ENCODE measurements around the gene ANAPC2. TPM values are rescaled to one million over a fixed set of nuclear protein-coding genes. Genes with fewer than 3 reads are reported as not detected.

The ANAPC2 gene
- total RNA-seq, 1 experiment from 2014 or later, result 38.7 TPM

DNA sequence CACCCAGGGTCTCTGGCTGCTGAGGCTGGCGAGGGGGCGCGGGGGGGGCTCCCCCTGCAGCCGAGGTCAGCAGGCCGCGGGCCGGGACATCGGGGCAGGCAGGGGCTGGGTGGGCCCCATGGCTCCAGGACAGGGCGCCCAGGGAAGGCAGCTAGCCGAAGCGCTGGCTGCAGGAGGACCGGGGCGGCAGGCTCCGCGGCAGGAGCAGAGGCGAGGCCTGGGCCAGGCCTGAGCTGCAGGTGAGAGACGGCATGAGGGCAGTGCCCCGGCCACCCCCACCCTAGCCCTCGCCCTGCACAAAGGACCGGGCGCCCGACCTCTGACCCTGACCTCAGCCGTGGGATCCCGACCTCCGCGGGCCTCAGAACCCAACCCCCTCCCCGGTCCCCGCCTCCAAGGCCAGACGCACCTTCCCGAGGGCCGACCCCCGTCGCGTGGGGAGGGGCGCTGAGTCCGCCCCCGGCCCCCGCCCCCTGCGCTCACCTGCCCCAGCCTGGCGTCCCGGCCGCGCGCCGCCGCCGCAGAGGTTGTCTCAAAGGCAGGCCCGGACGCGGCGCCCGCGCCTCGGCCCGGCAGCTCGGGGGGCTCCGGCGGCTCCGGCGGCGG, 33.2 kb upstream of the ANAPC2 start:
- no peak for DNase-seq
- H3K27ac ChIP-seq, result no peak overlapping the region
- H3K9me3 ChIP-seq (replicated peaks), result no peaks in the 10 kb centered on the region
- no peaks in the 10 kb centered on the region for H3K27me3 ChIP-seq
- H3K36me3 ChIP-seq, result no peaks in the 10 kb centered on the region
- H3K4me1 ChIP-seq, result peaks cover 34% of the 10 kb centered on the region
- no peak overlapping the region for H3K4me3 ChIP-seq

DNA sequence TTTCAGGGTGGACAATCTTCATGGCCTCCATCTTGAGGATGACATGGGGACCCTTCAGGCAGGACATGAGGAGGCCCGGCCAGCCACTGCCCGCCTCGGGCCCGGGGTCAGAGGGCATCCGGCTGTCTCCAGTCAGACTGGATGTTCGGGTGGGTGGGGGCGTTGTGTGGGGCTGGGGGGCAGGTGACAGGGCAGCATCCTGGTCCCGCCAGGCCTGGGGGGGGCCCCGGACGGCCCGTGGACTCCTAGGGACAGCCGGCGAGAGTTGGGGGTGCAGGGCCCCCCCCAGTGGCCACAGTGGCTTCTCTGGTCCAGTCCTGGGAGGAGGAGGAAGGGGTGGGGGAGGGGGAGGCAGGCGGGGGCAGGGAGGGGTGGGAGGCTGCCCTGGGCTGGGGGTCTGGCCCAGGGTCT, 32.7 kb upstream of the ANAPC2 start:
- H3K4me1 ChIP-seq, result peaks cover 29% of the 10 kb centered on the region
- H3K36me3 ChIP-seq, result 0 out of 2 replicates have a peak, but pooled peaks cover 4% of the 10 kb centered on the region
- no peak overlapping the region for H3K4me3 ChIP-seq
- no peaks in the 10 kb centered on the region for H3K27me3 ChIP-seq
- DNase-seq, result no peak
- no peak overlapping the region for H3K27ac ChIP-seq
- no peaks in the 10 kb centered on the region for H3K9me3 ChIP-seq (replicated peaks)

DNA sequence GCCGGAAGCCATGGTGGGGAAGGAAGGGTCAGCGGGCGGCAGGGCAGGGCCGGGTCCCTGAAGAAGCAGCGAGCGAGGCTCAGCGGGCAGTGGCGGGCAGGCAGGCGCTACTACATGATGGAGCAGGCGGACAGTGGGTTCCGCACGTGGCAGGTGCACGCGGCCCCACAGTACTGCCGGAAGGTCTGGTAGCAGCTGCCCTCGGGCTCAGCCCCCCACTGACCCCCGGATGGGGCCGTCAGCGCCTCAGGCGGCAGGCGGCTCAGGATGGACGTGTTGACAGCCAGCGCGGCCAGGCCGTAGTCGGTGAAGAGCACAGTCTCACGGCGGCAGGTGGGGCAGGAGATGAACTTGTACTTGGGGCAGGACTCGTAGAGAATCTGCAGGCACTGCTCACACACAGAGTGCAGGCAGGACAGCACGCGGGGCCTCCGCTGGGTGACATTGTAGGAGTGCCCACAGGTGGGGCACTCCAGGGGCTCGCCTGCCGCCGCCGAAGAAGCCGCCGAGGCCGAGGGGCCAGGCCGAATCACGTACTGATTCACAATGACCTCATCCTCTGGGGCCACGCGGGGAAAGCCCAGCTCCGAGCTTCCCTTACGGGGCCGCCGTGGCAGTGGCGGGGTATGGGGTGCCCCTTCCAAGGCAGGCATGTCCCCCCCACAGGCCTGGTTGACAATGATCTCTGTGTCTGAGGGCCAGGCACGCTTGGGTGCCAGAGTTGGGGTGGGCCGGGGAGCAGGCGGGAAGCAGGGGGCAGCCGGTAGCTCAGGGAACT, 32.1 kb upstream of the ANAPC2 start:
- H3K27ac ChIP-seq, result no peak overlapping the region
- no peak overlapping the region for H3K4me3 ChIP-seq
- peaks cover 23% of the 10 kb centered on the region for H3K4me1 ChIP-seq
- 0 out of 2 replicates have a peak, but pooled peaks cover 4% of the 10 kb centered on the region for H3K36me3 ChIP-seq
- H3K27me3 ChIP-seq, result no peaks in the 10 kb centered on the region
- peak; percentile 53 to 54 for DNase-seq
- H3K9me3 ChIP-seq (replicated peaks), result no peaks in the 10 kb centered on the region

DNA sequence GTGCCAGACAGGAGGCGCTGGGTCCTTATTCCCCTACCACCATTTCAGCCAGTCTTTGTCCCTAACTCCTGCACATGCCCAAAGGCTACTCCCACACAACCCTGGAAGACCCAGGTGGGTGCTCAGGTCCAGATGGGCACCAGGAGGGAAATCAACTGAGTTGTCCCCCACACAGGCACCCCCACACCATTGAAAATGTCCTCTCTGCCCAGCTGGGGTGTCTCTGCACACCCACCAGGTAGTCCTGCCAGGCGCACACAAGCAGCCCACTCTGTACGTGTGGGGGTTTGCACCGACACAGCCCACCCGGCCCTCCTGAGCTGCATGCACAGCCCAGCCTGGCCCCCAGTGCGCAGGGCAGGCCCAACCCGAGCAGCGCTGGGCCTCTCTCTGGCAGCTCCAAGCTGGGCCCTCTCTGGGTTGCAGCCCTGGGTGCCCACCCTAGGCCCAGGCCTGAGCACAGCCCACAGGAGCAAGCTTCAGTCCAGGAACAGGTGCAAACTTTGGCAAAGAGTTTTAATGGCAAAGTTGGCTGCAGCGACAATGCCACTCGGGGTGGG, 31.5 kb upstream of the ANAPC2 start:
- Histone ChIP-seq H3K36me3 (peaks cover 5% of the 10 kb centered on the region; the same call in 1 of the 2 replicates), H3K9me3 (replicated peaks) (no peaks in the 10 kb centered on the region), H3K27ac (no peak overlapping the region), H3K4me3 (no peak overlapping the region), H3K4me1 (peaks cover 18% of the 10 kb centered on the region), H3K27me3 (no peaks in the 10 kb centered on the region)
- DNase-seq, result no peak

DNA sequence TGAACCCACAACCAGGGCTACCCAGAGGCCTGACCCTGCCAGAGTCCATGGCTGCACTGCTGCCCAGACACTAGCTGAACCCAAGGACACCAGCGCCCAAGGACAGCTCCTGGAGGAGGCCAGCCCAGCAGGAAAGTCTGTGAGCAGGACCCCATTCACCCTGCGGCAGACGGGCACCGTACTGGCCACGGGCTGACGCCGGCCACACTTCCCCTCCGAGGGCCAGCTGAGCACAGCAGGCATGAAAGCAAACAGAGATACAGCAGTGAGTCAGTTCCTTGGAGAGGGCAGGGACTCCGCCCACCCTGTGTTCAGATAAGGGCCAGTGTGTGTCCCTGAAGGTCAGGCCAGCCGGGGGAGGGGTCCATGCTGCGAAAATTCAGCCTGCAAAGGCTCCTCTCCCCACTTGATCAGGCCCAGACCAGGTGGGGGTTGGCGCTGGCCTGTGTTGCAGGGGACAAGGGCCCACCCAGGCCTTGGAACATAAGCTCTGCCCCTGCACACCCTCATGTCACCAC, 30.5 kb upstream of the ANAPC2 start:
- H3K36me3 ChIP-seq, result peaks cover 15% of the 10 kb centered on the region; the same call in 1 of the 2 replicates

DNA sequence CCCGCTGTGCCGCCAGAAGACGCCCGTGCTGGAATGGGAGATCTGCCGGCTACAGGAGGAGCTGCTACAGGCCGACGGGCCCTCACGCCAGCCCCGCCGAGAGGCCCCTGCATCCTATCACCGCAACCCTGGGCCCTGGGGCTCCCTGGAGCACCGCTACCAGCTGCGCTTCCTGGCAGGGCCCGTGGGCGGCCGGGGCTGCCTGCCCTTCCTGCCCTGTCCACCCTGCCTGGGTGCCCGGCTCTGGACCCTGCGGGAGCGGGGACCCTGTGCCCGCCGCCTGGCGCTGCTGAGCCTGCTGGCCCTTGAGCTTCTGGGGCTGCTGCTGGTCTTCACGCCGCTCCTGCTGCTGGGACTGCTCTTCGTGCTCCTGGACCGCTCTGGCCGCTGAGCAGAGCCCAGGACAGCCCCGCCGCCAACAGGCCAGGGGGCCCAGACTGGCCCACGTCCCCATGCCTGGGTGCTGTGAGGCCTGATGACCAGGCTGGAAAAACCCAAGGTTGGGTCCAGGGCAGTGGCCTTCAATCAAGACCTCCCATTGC, 29.9 kb upstream of the ANAPC2 start:
- DNase-seq, result no peak
- no peak overlapping the region for H3K27ac ChIP-seq
- peaks cover 15% of the 10 kb centered on the region; the same call in 1 of the 2 replicates for H3K36me3 ChIP-seq
- no peak overlapping the region for H3K4me3 ChIP-seq
- peaks cover 8% of the 10 kb centered on the region; the same call in 1 of the 2 replicates for H3K4me1 ChIP-seq
- H3K9me3 ChIP-seq (replicated peaks), result no peaks in the 10 kb centered on the region
- H3K27me3 ChIP-seq, result no peaks in the 10 kb centered on the region

More for the DNA sequence above, 30.5 kb upstream of the ANAPC2 start:
- no peak overlapping the region for H3K4me3 ChIP-seq
- no peak overlapping the region for H3K27ac ChIP-seq
- no peak for DNase-seq
- no peaks in the 10 kb centered on the region for H3K9me3 ChIP-seq (replicated peaks)
- no peaks in the 10 kb centered on the region for H3K27me3 ChIP-seq
- H3K4me1 ChIP-seq, result peaks cover 8% of the 10 kb centered on the region; the same call in 1 of the 2 replicates

DNA sequence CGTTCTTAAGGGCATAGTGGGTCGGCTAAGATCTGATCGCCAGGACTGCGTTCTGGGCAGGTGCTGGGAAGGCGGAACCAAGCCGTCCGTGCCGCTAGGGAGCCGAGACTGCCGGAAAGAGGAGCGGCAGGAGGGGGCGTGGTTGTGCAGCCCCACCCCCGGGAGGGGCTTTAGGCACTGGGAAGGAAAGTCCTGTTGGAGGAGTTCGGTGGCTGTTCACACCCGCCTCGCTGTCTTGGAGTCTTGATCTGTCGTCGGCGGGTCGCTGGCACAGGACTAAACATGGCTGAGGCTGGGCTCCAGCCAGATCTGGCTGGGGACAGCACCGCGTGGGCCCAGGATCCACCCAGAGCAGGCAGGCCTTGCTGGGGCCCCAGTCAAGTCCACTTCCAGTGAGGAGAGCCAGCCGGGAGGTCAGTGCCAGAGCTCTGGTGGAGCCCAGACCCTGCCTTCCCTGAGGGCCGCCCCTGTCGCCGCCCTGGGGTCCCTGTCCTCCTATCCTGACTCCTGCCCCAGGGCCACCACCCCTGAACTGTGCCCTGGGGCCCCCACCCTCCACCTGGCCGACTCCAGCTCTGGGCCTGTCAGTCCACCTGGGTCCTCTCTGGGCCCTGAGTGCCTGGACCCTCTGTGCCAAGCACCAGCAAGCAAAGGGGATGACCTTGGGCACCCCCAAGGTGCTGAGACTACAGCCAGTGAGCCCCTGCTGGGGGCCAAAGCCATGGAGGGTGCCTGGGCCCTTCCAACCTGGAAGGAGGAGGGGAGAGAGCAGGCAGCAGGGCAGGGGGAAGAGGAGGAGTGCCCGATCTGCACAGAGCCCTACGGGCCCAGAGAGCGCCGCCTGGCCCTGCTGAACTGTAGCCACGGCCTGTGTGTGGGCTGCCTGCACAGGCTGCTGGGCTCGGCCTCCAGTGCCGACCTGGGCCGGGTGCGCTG, 29.2 kb upstream of the ANAPC2 start:
- Histone ChIP-seq H3K27me3 (no peaks in the 10 kb centered on the region), H3K27ac (no peak overlapping the region)
- no peak for DNase-seq

DNA sequence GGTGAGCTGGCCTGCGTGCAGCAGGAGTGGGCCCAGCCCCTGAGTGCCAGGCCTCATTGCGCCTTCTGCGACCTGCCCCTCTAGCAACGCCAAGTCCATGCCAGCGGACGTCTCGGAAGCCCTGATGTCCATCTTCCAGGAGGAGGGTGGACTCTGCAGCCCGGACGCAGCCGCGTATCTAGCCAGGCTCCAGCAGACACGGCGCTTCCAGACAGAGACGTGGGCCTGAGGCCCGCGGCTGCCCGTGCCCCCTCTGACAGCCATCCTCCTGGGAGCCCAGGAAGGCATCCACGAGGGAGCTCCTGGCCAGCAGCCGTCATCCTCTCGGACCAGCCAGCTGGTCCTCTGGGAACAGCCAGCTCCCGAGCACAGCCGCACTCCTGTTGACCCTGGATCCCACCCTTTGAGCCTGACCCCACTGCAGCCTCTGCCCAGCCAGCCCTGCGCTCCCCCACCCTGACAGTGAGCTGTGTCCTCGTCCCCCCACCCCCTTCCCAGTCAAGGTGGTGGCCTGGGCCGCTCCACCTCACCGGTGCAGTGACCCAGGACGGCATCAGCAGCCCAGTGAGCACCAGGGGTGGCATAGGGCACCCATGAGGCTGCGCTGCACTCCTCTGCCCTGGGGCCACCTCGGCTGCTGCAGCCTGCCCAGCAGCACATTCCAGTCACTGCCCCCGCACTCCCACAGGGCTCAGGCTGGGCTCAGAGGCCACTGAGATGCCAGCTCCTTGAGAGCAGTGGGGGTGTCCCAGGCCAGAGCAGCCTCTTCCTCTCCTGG, 28.0 kb upstream of the ANAPC2 start:
- DNase-seq, result no peak
- H3K27ac ChIP-seq, result no peak overlapping the region
- H3K27me3 ChIP-seq, result no peaks in the 10 kb centered on the region
- H3K9me3 ChIP-seq (replicated peaks), result no peaks in the 10 kb centered on the region
- H3K36me3 ChIP-seq, result peaks cover 22% of the 10 kb centered on the region
- H3K4me1 ChIP-seq, result peaks cover 3% of the 10 kb centered on the region; the same call in 1 of the 2 replicates
- H3K4me3 ChIP-seq, result no peak overlapping the region

More for the DNA sequence above, 29.2 kb upstream of the ANAPC2 start:
- no peaks in the 10 kb centered on the region for H3K9me3 ChIP-seq (replicated peaks)
- H3K4me3 ChIP-seq, result no peak overlapping the region
- H3K36me3 ChIP-seq, result peaks cover 19% of the 10 kb centered on the region
- H3K4me1 ChIP-seq, result peaks cover 3% of the 10 kb centered on the region; the same call in 1 of the 2 replicates

DNA sequence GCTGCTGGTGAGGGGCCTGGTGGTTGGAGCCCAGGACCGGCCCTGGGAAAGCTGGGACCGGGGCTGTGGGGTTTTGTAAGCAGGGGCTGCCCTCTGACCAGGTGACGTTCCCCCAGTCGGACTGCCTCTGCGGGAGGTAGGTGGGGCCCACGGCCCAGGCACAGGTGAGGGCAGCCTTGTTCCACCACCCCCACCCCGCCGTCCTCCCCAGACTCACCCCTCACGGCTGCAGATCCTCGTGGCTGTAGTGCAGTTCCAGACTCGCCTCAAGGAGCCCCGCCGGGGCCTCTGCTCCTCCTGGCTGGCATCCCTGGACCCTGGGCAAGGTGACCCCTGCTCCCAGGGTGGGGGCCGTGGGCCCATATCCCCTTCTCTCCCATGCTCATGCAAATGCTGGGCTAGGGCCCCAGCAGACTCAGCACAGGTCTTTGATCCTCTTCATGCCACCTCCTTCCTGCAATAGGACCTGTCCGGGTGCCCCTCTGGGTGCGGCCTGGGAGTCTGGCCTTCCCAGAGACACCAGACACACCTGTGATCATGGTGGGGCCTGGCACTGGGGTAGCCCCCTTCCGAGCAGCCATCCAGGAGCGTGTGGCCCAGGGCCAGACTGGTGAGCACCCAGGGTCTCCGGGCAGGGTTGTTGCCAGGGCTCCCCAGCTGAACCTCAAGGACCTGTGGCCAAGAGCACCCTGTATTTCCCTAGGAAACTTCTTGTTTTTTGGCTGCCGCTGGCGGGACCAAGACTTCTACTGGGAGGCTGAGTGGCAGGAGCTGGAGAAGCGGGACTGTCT, 27.0 kb upstream of the ANAPC2 start:
- no peak overlapping the region for H3K4me3 ChIP-seq
- no peaks in the 10 kb centered on the region for H3K27me3 ChIP-seq
- no peaks in the 10 kb centered on the region for H3K4me1 ChIP-seq
- H3K27ac ChIP-seq, result no peak overlapping the region
- H3K36me3 ChIP-seq, result peaks cover 22% of the 10 kb centered on the region
- no peaks in the 10 kb centered on the region for H3K9me3 ChIP-seq (replicated peaks)
- DNase-seq, result no peak

DNA sequence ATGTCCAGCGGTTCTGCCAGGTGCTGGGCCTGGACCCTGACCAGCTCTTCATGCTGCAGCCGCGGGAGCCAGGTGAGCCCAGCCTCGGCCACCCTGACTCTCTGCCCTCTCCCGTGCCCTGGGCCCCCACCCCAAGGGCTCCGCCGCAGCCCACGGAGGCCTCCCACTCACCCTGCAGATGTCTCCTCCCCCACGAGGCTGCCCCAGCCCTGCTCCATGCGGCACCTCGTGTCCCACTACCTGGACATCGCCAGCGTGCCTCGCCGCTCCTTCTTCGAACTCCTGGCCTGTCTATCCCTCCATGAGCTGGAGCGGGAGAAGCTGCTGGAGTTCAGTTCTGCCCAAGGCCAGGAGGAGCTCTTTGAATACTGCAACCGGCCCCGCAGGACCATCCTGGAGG, 26.3 kb upstream of the ANAPC2 start:
- no peaks in the 10 kb centered on the region for H3K4me1 ChIP-seq
- H3K9me3 ChIP-seq (replicated peaks), result no peaks in the 10 kb centered on the region
- no peak overlapping the region for H3K27ac ChIP-seq
- peaks cover 22% of the 10 kb centered on the region for H3K36me3 ChIP-seq
- H3K27me3 ChIP-seq, result no peaks in the 10 kb centered on the region
- no peak for DNase-seq
- H3K4me3 ChIP-seq, result no peak overlapping the region

DNA sequence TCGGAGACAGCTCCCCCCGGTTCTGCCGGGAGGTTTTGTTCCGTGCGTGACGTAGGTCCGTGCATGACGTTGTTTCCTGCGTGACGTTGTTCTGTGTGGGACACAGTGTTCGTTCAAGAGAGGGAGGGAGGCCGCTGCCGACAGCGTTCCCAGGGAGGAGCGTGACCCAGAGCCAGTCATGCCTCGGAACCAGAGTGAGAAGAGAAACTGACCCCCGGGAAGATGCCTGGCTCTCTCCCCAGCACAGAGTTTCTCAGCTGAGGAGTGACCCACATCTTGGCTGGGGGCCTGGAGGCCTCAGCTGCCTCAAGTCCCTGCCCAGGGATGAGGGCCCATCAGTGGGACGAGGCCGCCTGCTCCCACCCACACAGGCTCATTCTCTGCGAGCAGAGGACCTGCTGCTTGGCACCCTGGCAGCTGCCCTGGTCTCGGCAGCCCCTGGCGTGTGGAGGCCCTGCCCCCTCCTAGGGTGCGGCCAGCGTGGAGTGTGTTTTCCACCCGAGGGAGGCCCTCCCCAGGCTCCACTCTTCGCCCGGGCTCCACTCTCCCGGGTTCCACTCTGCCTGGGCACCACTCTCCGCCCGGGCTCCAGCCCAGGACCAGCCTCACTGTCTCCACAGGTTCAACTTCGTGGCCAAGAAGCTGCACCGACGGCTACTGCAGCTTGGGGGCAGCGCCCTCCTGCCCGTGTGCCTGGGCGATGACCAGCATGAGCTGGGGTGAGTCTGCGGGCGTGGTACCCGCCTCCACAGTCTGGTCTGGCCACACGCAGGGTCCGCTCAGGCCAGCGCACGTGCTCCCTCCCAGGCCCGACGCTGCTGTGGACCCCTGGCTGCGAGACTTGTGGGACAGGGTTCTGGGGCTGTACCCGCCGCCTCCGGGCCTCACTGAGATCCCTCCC, 25.1 kb upstream of the ANAPC2 start:
- Histone ChIP-seq H3K4me3 (no peak overlapping the region), H3K9me3 (replicated peaks) (no peaks in the 10 kb centered on the region), H3K27me3 (no peaks in the 10 kb centered on the region), H3K27ac (no peak overlapping the region), H3K4me1 (no peaks in the 10 kb centered on the region), H3K36me3 (peaks cover 22% of the 10 kb centered on the region)
- DNase-seq, result no peak

DNA sequence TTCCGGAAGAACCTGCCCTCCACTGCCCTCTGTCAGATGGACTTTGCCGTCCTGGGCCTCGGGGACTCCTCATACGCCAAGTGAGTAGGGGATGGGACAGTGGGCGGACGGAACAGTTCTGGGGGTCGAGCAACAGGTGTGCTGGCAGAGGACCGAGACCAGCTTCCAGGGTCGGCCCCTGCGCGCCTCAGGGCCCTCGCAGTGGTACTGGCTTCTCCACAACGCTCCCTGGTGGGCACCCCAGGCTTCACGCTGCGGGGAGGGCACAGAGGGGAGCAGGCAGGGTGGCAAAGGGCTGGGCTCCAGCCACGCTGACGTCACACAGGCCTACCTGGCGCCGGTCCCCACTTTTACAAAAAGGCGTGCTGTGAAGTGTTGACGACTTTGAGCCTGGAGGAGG, 24.2 kb upstream of the ANAPC2 start:
- Histone ChIP-seq H3K4me1 (no peaks in the 10 kb centered on the region), H3K27me3 (no peaks in the 10 kb centered on the region), H3K9me3 (replicated peaks) (no peaks in the 10 kb centered on the region), H3K4me3 (no peak overlapping the region), H3K36me3 (peaks cover 26% of the 10 kb centered on the region), H3K27ac (no peak overlapping the region)
- DNase-seq, result no peak
